HL-60 (cell line): ENCODE measurements around the gene FAM174C.

ENCODE experiments used
- CTCF ChIP-seq: IDR thresholded peaks from one replicate; pipeline ENCODE4 v1.5.1; 2011; ENCODE audit warnings: low read length, control low read depth, inconsistent platforms; ENCODE audit not compliant: insufficient read depth
- GABPA ChIP-seq: IDR thresholded peaks from 2 replicates; pipeline ENCODE4 v1.6.1; 2012; ENCODE audit warnings: low read depth
- REST ChIP-seq: IDR thresholded peaks from 2 replicates; pipeline ENCODE4 v1.6.1; 2012; ENCODE audit warnings: low read depth; ENCODE audit not compliant: insufficient replicate concordance

GRCh38 chr19:1312767-1313694 lies 37.7 kb downstream of the FAM174C start:
- TF ChIP-seq CTCF: no peak
- TF ChIP-seq REST: no peak
- no peak for TF ChIP-seq GABPA
